SK-N-SH (cell line): Measurements from ENCODE around the gene GATB. TPM values are rescaled to one million over a fixed set of nuclear protein-coding genes. Genes with fewer than 3 reads are reported as not detected.

Source experiments
- CTCF ChIA-PET: fragments of 300-600, 350-600 bp; formaldehyde crosslinking; extraction: SDS; loops from one replicate; lab custom pipeline; 2021; lab: Yijun Ruan, JAX
- POLR2A ChIA-PET: fragments of 350-600 bp; sonication (Branson Sonifier 250); formaldehyde crosslinking; extraction: SDS; loops from one replicate; lab custom pipeline; 2020; ENCODE audit warnings: antibody characterized with exemption, inconsistent platforms; lab: Yijun Ruan, JAX
- DNase-seq: peaks from one replicate; pipeline ENCODE4 v3.0.0; 2012
- H2AFZ ChIP-seq: fragments of 200-600 bp; sonication (generic); 2 replicates; pipeline ENCODE4 v1.8.1; 2016; ENCODE audit warnings: antibody characterized with exemption, mild to moderate bottlenecking, low read depth
- H3F3A ChIP-seq: fragments of 200-600 bp; sonication (generic); replicated peaks from 2 replicates; pipeline ENCODE3; 2016; ENCODE audit warnings: antibody characterized with exemption, mild to moderate bottlenecking; ENCODE audit not compliant: insufficient read depth
- H3K27ac ChIP-seq, 2 experiments: fragments of 200-500 bp in 1 of 2; fragments of 200-600 bp in 1 of 2; sonication (Bioruptor generic) in 1 of 2; sonication (generic), shearing (Covaris generic) in 1 of 2; 2 replicates each; pipeline versions ENCODE4 v1.5.1 to v1.6.1; 2014 to 2016; ENCODE audit warnings: low read depth in 2 of 2, inconsistent platforms in 1 of 2, low read length in 1 of 2, mild to moderate bottlenecking in 1 of 2, mixed read lengths in 1 of 2
- H3K27me3 ChIP-seq: fragments of 200-600 bp; sonication (generic), shearing (Covaris generic); 2 replicates; pipeline ENCODE4 v1.6.1; 2016; ENCODE audit warnings: mixed run types; ENCODE audit not compliant: insufficient read depth
- H3K36me3 ChIP-seq, 2 experiments: fragments of 200-500 bp in 1 of 2; fragments of 200-600 bp in 1 of 2; sonication (Bioruptor generic) in 1 of 2; sonication (generic) in 1 of 2; replicated peaks in 1 of 2; 2 replicates each; pipeline versions ENCODE3 to v1.5.1; 2014 to 2016; ENCODE audit warnings: low read length in 1 of 2, mild to moderate bottlenecking in 1 of 2; ENCODE audit not compliant: insufficient read depth in 2 of 2, control insufficient read depth in 1 of 2
- H3K4me1 ChIP-seq, 2 experiments: fragments of 200-500 bp in 1 of 2; fragments of 200-600 bp in 1 of 2; sonication (Bioruptor generic) in 1 of 2; sonication (generic), shearing (Covaris generic) in 1 of 2; 2 replicates each; pipeline versions ENCODE4 v1.5.1 to v1.6.1; 2014 to 2016; ENCODE audit warnings: low read depth in 1 of 2, low read length in 1 of 2, mixed run types in 1 of 2; ENCODE audit not compliant: insufficient read depth in 2 of 2, control insufficient read depth in 1 of 2
- H3K4me2 ChIP-seq: fragments of 200-600 bp; sonication (generic), shearing (Covaris generic); 2 replicates; pipeline ENCODE4 v1.6.1; 2017; ENCODE audit warnings: mixed run types
- H3K4me3 ChIP-seq, 2 experiments: fragments of 200-500 bp in 1 of 2; fragments of 200-600 bp in 1 of 2; sonication (Bioruptor generic) in 1 of 2; sonication (generic), shearing (Covaris generic) in 1 of 2; 2 replicates each; pipeline versions ENCODE4 v1.5.1 to v1.8.1; 2014 to 2016; ENCODE audit warnings: low read depth in 2 of 2, inconsistent platforms in 1 of 2, low read length in 1 of 2, mild to moderate bottlenecking in 1 of 2, mixed read lengths in 1 of 2, moderate library complexity in 1 of 2
- H3K79me2 ChIP-seq: fragments of 200-600 bp; sonication (generic); 2 replicates; pipeline ENCODE4 v1.8.1; 2017; ENCODE audit warnings: mild to moderate bottlenecking; ENCODE audit not compliant: insufficient read depth
- H3K9ac ChIP-seq: fragments of 200-600 bp; sonication (generic); 2 replicates; pipeline ENCODE4 v1.6.1; 2017; ENCODE audit warnings: mixed run types
- H3K9me2 ChIP-seq: fragments of 200-600 bp; sonication (generic); 2 replicates; pipeline ENCODE4 v1.6.1; 2017; ENCODE audit warnings: mixed run types
- H3K9me3 ChIP-seq: fragments of 200-600 bp; sonication (generic); 2 replicates; pipeline ENCODE4 v1.6.1; 2017; ENCODE audit warnings: mixed run types, mild to moderate bottlenecking, moderate library complexity
- H4K20me1 ChIP-seq: fragments of 200-600 bp; sonication (generic); 2 replicates; pipeline ENCODE4 v1.6.1; 2017; ENCODE audit warnings: mild to moderate bottlenecking, mixed run types; ENCODE audit not compliant: insufficient read depth
- CHD2 ChIP-seq: fragments of 150-350 bp; IDR thresholded peaks from 2 replicates; pipeline ENCODE4 v1.6.1; 2018; ENCODE audit warnings: low read length; ENCODE audit not compliant: partially characterized antibody
- ELF1 ChIP-seq: IDR thresholded peaks from 2 replicates; pipeline ENCODE4 v1.4.0; 2012
- EZH2phosphoT487 ChIP-seq: fragments of 200-600 bp; sonication (generic); IDR thresholded peaks from 2 replicates; pipeline ENCODE4 v1.6.1; 2017; ENCODE audit warnings: low read depth, mixed run types, mild to moderate bottlenecking, antibody characterized with exemption, moderate library complexity, borderline replicate concordance
- FOSL2 ChIP-seq: IDR thresholded peaks from 2 replicates; pipeline ENCODE4 v1.4.0; 2012; ENCODE audit warnings: low read depth, mild to moderate bottlenecking, moderate library complexity, borderline replicate concordance
- FOXJ3 ChIP-seq: sonication (generic); formaldehyde crosslinking; IDR thresholded peaks from 2 replicates; pipeline ENCODE4 v1.5.1; 2020; ENCODE audit warnings: mild to moderate bottlenecking, missing genetic modification reagents
- FOXM1 ChIP-seq: IDR thresholded peaks from 2 replicates; pipeline ENCODE4 v1.4.0; 2012; ENCODE audit warnings: low read depth, mild to moderate bottlenecking
- GABPA ChIP-seq: IDR thresholded peaks from 2 replicates; pipeline ENCODE4 v1.4.0; 2012; ENCODE audit warnings: low read depth, mild to moderate bottlenecking
- GATA2 ChIP-seq: sonication (generic); formaldehyde crosslinking; IDR thresholded peaks from 2 replicates; pipeline ENCODE4 v1.5.0; 2020; ENCODE audit warnings: mild to moderate bottlenecking, missing genetic modification reagents
- JUND ChIP-seq: IDR thresholded peaks from 2 replicates; pipeline ENCODE4 v1.4.0; 2012
- MXI1 ChIP-seq: IDR thresholded peaks from 2 replicates; pipeline ENCODE4 v1.6.1; 2012; ENCODE audit warnings: mild to moderate bottlenecking, low read depth, low read length, improper control_type of control experiment
- NFIC ChIP-seq: IDR thresholded peaks from 2 replicates; pipeline ENCODE4 v1.4.0; 2012; ENCODE audit warnings: borderline replicate concordance
- NRF1 ChIP-seq: IDR thresholded peaks from 2 replicates; pipeline ENCODE4 v1.6.1; 2012; ENCODE audit warnings: low read depth, mild to moderate bottlenecking, low read length
- POLR2AphosphoS5 ChIP-seq: IDR thresholded peaks from 2 replicates; pipeline ENCODE4 v1.6.1; 2012; ENCODE audit warnings: low read depth, low read length
- RCOR1 ChIP-seq: fragments of 150-350 bp; IDR thresholded peaks from 2 replicates; pipeline ENCODE4 v1.6.1; 2017; ENCODE audit warnings: antibody characterized with exemption, low read length
- RFX5 ChIP-seq: IDR thresholded peaks from 2 replicates; pipeline ENCODE4 v1.6.1; 2012; ENCODE audit warnings: mild to moderate bottlenecking, improper control_type of control experiment, low read length
- RXRA ChIP-seq: IDR thresholded peaks from 2 replicates; pipeline ENCODE4 v1.4.0; 2012; ENCODE audit warnings: low read depth, mild to moderate bottlenecking, borderline replicate concordance
- SIN3A ChIP-seq: IDR thresholded peaks from 2 replicates; pipeline ENCODE4 v1.6.1; 2012; ENCODE audit warnings: low read depth, mild to moderate bottlenecking, low read length, moderate library complexity, borderline replicate concordance
- SMC3 ChIP-seq: IDR thresholded peaks from 2 replicates; pipeline ENCODE4 v1.6.1; 2012; ENCODE audit warnings: low read depth, low read length, improper control_type of control experiment
- TCF12 ChIP-seq: IDR thresholded peaks from 2 replicates; pipeline ENCODE4 v1.4.0; 2012
- TEAD4 ChIP-seq: IDR thresholded peaks from 2 replicates; pipeline ENCODE4 v1.4.0; 2012; ENCODE audit warnings: mild to moderate bottlenecking, borderline replicate concordance; ENCODE audit not compliant: insufficient read depth
- YY1 ChIP-seq: IDR thresholded peaks from 2 replicates; pipeline ENCODE4 v1.4.0; 2012; ENCODE audit warnings: low read depth, mild to moderate bottlenecking
- WGBS: methylation state at CpG from one replicate; pipeline ENCODE4 v1.1.6; 2017; ENCODE audit warnings: low lambda C conversion rate; 5-methylcytosine and 5-hydroxymethylcytosine counted together
- polyA plus RNA-seq, 3 experiments: library from polyadenylated mRNA; depleted of rRNA; stranded (reverse); fragments of >200 nt; gene quantifications; 2 replicates each; pipeline ENCODE4 v1.2.3, GENCODE V29; 2012
- TF ChIP-seq, protein P1 (sequence below): IDR thresholded peaks from 2 replicates; pipeline ENCODE4; 2012
- TF ChIP-seq, protein P2 (sequence below): fragments of 150-350 bp; IDR thresholded peaks from 2 replicates; pipeline ENCODE4 v1.6.1; 2016; ENCODE audit warnings: mild to moderate bottlenecking, low read depth, low read length
- TF ChIP-seq, protein P3 (sequence below): IDR thresholded peaks from 2 replicates; pipeline ENCODE4 v1.6.1; 2012; ENCODE audit warnings: mild to moderate bottlenecking, low read depth, low read length, moderate library complexity
- TF ChIP-seq, protein P4 (sequence below): fragments of 150-350 bp; IDR thresholded peaks from 2 replicates; pipeline ENCODE4 v1.6.1; 2017; ENCODE audit warnings: antibody characterized with exemption, low read length, low read depth, borderline replicate concordance
- TF ChIP-seq, protein P5 (sequence below): IDR thresholded peaks from 2 replicates; pipeline ENCODE4 v1.4.0; 2012; ENCODE audit warnings: low read depth
- TF ChIP-seq, protein P6 (sequence below): fragments of 200-600 bp; sonication (generic); IDR thresholded peaks from 2 replicates; pipeline ENCODE4 v1.6.1; 2017; ENCODE audit warnings: antibody characterized with exemption, mild to moderate bottlenecking, moderate library complexity

GATB gene
- polyA plus RNA-seq, 1 of the 3 experiments (the other 2 are of a cell fraction): 28.1 TPM

DNA sequence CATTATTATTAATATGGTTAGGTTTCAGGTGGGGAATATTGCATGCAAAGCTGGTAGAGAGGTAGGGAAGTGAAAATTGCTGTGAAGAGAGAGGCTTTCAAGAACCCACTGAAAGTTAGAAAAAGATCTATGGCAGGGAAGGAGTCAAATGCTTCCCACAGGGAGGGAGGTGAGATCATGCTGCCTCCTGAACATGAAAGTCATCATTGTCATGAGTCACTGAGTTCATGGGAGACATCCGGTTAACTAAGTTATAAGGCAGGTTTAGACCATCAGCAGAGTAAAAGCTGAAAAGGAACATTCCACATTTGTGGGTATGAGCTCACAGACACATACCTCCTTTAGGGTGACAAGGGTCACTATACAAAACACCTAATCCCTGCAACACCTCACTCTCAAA, 16.2 kb downstream of the GATB start:
- Histone ChIP-seq H2AFZ (no peak overlapping the region), H3K27ac (peak overlapping the region in 1 of 2 experiments; percentile 78; a peak in 3 of 4 replicates)
- no peak for TF ChIP-seq YY1
- TF ChIP-seq RFX5: no peak
- peak; percentile 28; the same call in 1 of the 2 replicates for TF ChIP-seq POLR2AphosphoS5
- no peak for TF ChIP-seq SIN3A
- TF ChIP-seq, protein P1, sequence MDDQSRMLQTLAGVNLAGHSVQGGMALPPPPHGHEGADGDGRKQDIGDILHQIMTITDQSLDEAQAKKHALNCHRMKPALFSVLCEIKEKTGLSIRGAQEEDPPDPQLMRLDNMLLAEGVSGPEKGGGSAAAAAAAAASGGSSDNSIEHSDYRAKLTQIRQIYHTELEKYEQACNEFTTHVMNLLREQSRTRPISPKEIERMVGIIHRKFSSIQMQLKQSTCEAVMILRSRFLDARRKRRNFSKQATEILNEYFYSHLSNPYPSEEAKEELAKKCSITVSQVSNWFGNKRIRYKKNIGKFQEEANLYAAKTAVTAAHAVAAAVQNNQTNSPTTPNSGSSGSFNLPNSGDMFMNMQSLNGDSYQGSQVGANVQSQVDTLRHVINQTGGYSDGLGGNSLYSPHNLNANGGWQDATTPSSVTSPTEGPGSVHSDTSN: peak; percentile 60
- TF ChIP-seq TEAD4: no peak
- peak; percentile 71; the same call in 1 of the 2 replicates for TF ChIP-seq RXRA
- TF ChIP-seq NRF1: no peak
- TF ChIP-seq SMC3: no peak
- TF ChIP-seq FOSL2: peak; percentile 91
- no peak for TF ChIP-seq FOXM1
- no peak for TF ChIP-seq MXI1
- TF ChIP-seq, protein P2, sequence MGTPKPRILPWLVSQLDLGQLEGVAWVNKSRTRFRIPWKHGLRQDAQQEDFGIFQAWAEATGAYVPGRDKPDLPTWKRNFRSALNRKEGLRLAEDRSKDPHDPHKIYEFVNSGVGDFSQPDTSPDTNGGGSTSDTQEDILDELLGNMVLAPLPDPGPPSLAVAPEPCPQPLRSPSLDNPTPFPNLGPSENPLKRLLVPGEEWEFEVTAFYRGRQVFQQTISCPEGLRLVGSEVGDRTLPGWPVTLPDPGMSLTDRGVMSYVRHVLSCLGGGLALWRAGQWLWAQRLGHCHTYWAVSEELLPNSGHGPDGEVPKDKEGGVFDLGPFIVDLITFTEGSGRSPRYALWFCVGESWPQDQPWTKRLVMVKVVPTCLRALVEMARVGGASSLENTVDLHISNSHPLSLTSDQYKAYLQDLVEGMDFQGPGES: no peak
- no peak for TF ChIP-seq CHD2
- TF ChIP-seq, protein P3, sequence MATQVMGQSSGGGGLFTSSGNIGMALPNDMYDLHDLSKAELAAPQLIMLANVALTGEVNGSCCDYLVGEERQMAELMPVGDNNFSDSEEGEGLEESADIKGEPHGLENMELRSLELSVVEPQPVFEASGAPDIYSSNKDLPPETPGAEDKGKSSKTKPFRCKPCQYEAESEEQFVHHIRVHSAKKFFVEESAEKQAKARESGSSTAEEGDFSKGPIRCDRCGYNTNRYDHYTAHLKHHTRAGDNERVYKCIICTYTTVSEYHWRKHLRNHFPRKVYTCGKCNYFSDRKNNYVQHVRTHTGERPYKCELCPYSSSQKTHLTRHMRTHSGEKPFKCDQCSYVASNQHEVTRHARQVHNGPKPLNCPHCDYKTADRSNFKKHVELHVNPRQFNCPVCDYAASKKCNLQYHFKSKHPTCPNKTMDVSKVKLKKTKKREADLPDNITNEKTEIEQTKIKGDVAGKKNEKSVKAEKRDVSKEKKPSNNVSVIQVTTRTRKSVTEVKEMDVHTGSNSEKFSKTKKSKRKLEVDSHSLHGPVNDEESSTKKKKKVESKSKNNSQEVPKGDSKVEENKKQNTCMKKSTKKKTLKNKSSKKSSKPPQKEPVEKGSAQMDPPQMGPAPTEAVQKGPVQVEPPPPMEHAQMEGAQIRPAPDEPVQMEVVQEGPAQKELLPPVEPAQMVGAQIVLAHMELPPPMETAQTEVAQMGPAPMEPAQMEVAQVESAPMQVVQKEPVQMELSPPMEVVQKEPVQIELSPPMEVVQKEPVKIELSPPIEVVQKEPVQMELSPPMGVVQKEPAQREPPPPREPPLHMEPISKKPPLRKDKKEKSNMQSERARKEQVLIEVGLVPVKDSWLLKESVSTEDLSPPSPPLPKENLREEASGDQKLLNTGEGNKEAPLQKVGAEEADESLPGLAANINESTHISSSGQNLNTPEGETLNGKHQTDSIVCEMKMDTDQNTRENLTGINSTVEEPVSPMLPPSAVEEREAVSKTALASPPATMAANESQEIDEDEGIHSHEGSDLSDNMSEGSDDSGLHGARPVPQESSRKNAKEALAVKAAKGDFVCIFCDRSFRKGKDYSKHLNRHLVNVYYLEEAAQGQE: no peak
- no peak for TF ChIP-seq ELF1
- TF ChIP-seq RCOR1: no peak
- TF ChIP-seq GABPA: peak; percentile 27; the same call in 1 of the 2 replicates
- no peak for TF ChIP-seq GATA2 (CRISPR knock-in tag)
- TF ChIP-seq, protein P4, sequence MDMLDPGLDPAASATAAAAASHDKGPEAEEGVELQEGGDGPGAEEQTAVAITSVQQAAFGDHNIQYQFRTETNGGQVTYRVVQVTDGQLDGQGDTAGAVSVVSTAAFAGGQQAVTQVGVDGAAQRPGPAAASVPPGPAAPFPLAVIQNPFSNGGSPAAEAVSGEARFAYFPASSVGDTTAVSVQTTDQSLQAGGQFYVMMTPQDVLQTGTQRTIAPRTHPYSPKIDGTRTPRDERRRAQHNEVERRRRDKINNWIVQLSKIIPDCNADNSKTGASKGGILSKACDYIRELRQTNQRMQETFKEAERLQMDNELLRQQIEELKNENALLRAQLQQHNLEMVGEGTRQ: no peak
- TF ChIP-seq, protein P5, sequence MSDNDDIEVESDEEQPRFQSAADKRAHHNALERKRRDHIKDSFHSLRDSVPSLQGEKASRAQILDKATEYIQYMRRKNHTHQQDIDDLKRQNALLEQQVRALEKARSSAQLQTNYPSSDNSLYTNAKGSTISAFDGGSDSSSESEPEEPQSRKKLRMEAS: 0 out of 2 replicates have a peak, but pooled peaks have one; percentile 35
- TF ChIP-seq TCF12: peak; percentile 66; the same call in 1 of the 2 replicates
- no peak for TF ChIP-seq FOXJ3 (CRISPR knock-in tag)
- TF ChIP-seq, protein P6, sequence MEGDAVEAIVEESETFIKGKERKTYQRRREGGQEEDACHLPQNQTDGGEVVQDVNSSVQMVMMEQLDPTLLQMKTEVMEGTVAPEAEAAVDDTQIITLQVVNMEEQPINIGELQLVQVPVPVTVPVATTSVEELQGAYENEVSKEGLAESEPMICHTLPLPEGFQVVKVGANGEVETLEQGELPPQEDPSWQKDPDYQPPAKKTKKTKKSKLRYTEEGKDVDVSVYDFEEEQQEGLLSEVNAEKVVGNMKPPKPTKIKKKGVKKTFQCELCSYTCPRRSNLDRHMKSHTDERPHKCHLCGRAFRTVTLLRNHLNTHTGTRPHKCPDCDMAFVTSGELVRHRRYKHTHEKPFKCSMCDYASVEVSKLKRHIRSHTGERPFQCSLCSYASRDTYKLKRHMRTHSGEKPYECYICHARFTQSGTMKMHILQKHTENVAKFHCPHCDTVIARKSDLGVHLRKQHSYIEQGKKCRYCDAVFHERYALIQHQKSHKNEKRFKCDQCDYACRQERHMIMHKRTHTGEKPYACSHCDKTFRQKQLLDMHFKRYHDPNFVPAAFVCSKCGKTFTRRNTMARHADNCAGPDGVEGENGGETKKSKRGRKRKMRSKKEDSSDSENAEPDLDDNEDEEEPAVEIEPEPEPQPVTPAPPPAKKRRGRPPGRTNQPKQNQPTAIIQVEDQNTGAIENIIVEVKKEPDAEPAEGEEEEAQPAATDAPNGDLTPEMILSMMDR: no peak
- peak; percentile 87 for TF ChIP-seq JUND
- no peak for TF ChIP-seq NFIC
- TF ChIP-seq EZH2phosphoT487: no peak

More for the DNA sequence above, 16.2 kb downstream of the GATB start:
- H3K4me3 ChIP-seq: no peak overlapping the region
- ChIA-PET POLR2A (interaction anchor here (1.1 kb wide), 1 partner anchor 15 kb away, joined by 3 read pairs; no protein-coding TSS in a partner anchor), CTCF (no interaction called here)
- WGBS: 8% methylated on average over 1 of the region's 1 CpG
- peaks cover 4 to 19% of the 10 kb centered on the region in 2 experiments for H3K4me1 ChIP-seq
- H3K79me2 ChIP-seq: peaks cover 7% of the 10 kb centered on the region
- 0 out of 2 replicates have a peak overlapping the region, but pooled peaks have one; percentile 3 for H3K4me2 ChIP-seq
- H3K9ac ChIP-seq: peak overlapping the region; percentile 34; the same call in 1 of the 2 replicates
- H3K9me2 ChIP-seq: no peaks in the 10 kb centered on the region
- H3K9me3 ChIP-seq: no peaks in the 10 kb centered on the region
- no peak for DNase-seq
- H3K27me3 ChIP-seq: no peaks in the 10 kb centered on the region
- H3K36me3 ChIP-seq: peaks cover 0 to 3% of the 10 kb centered on the region in 2 experiments
- no peaks in the 10 kb centered on the region for H4K20me1 ChIP-seq
- H3F3A ChIP-seq: peaks cover 12% of the 10 kb centered on the region
